Activated CD8-positive, alpha-beta T cell treated with anti-CD3 and anti-CD28 coated beads, Interleukin-2, amount 10 ng/mL, durations not matched to agents 7 days and 5 days (primary cell): ENCODE measurements around the gene DRC7. TPM values are rescaled to one million over a fixed set of nuclear protein-coding genes. Genes with fewer than 3 reads are reported as not detected.
A peak's percentile ranks its signal among the peaks of the same experiment; 100 is the strongest.

ENCODE experiments used
- ATAC-seq: fragments of 150-1000 bp; cut with Tn5 transposase; one replicate; pipeline ENCODE4 v1.10.0; 2021; ENCODE audit warnings: moderate library complexity
- CTCF ChIA-PET: fragments of 350-600 bp; sonication (Branson Sonifier 250); formaldehyde crosslinking; loops from one replicate; lab custom pipeline; 2021; ENCODE audit warnings: antibody characterized with exemption; lab: Charles Lee
- POLR2A ChIA-PET: fragments of 350-600 bp; sonication (Branson Sonifier 250); formaldehyde crosslinking; loops from one replicate; lab custom pipeline; 2021; ENCODE audit warnings: antibody characterized with exemption; lab: Charles Lee
- DNase-seq: peaks from one replicate; pipeline ENCODE4 v3.0.0-alpha.2; 2020
- H3K27ac Mint-ChIP-seq: one replicate; pipeline ENCODE4 v1.8.0; 2021; ENCODE audit warnings: mild to moderate bottlenecking, mixed read lengths
- H3K27me3 Mint-ChIP-seq: one replicate; pipeline ENCODE4 v1.8.0; 2021; ENCODE audit warnings: low read depth, mixed read lengths
- H3K36me3 Mint-ChIP-seq: one replicate; pipeline ENCODE4 v1.8.0; 2021; ENCODE audit warnings: low read depth, mixed read lengths
- H3K4me1 Mint-ChIP-seq: one replicate; pipeline ENCODE4 v1.8.0; 2021; ENCODE audit warnings: low read depth, mixed read lengths
- H3K4me3 Mint-ChIP-seq: one replicate; pipeline ENCODE4 v1.8.0; 2021; ENCODE audit warnings: mild to moderate bottlenecking, mixed read lengths
- H3K9me3 Mint-ChIP-seq: one replicate; pipeline ENCODE4 v1.8.0; 2022; ENCODE audit warnings: mixed read lengths; ENCODE audit not compliant: insufficient read depth
- total RNA-seq, 2 experiments: library from RNA; stranded (reverse); gene quantifications; one replicate each; pipeline ENCODE4 v1.2.3, GENCODE V29; 2021

The DRC7 gene
- total RNA-seq, 2 experiments from 2014 or later: 0.55 to 0.66 TPM

DNA sequence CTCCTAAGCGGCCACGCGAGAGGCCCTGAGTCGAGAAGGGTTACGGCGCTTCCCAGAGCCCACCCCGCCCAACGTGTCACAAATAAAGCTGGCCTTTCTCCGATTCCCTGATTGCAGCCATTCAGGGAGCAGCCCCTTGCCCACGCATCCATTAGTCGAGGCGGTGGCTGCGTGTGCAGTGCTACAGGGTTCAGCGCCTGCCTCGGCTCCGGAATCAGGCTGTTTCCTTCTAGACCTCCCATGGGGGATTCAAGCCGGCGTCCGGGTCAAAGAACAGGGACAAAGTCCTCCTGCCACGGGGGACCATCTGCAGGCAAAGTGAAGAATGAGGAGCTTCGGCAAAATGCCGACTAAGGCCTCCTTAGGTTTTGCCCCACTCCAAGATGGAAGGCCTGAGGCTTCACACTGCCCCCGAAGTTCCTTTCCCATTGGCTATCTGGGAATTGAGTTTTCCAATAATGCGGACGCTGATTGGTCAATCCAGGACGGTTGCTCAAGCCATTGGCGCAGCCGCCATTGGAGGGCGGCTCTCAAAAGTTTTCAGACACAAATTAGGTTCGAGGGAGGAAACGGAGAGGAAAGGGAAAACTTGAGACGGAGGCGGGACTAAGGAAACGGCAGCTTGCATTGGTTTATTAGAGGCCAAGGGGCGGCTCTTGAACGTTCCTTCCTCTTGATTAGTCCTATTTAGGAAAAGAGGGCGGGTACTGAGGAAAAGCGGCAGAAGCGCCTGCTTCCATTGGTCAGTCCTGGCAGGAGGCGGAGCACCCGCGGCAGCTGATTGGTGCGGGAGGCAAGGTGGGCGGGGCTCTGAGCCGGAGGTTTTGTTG lies 40.5 kb downstream of the DRC7 start:
- Mint-ChIP-seq H3K36me3 (peaks cover 17% of the 10 kb centered on the region), H3K9me3 (peaks cover 5% of the 10 kb centered on the region), H3K4me3 (peak overlapping the region; percentile 90), H3K27me3 (no peaks in the 10 kb centered on the region), H3K27ac (peak overlapping the region; percentile 94), H3K4me1 (peaks cover 33% of the 10 kb centered on the region)
- DNase-seq (peak; percentile 99), ATAC-seq (peak; percentile 92)
- CTCF ChIA-PET: interaction anchor here (0.9 to 3.4 kb wide), 12 partner anchors 22 to 273 kb away, joined by 3 to 26 read pairs (median 4); partner anchors contain the start of gene POLR2C
- POLR2A ChIA-PET: interaction anchor here (0.7 to 1.7 kb wide), 13 partner anchors 9 to 515 kb away, joined by 3 to 6 read pairs (median 3); partner anchors contain the start of genes ADGRG5 and CFAP20

DNA sequence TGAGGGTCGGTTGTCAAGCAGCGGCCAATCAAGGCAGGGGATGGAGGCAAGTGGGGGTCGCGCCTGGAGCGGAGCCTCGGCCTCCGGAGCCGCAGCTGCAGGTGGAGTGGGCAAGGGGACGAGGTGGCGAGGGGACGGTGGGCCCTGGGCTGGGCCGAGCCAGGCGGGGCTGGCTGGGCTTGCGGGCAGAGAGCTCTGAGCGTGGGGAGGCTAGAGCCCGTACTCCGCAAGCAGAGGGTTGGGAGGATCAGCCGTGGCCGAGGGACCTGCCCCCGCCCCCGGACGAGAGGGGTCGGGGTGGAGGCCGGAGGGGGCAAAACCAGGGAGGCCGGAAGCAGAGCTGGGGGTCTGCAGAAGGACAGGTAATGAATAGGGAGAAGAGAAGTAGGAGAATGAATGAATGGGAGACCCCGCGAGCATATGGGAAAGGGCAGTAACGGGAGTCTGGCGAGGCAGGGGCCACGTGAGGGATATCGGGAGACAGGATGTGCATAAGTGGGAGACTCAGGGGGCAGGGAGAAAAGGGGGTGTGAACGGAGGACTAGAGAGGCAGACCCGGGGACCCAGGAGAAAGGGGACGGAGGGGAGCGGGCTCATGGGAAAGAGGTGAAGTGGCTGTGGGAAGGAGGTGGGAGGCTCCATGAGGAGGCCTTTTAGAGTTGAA lies 41.3 kb downstream of the DRC7 start, which contains the start of gene KATNB1:
Gene KATNB1, plus strand, starts transcription at position 16 of the 664 bp plus-strand sequence. CDS start 1,474 bp downstream, outside the sequence.
- ChIA-PET POLR2A (interaction anchor here (0.5 to 1.7 kb wide), 16 partner anchors 10 to 883 kb away, joined by 3 to 6 read pairs (median 3); partner anchors contain the start of genes ADGRG5 and CFAP20), CTCF (interaction anchor here (0.9 to 3.4 kb wide), 19 partner anchors 9 to 274 kb away, joined by 3 to 26 read pairs (median 3); partner anchors contain the start of gene POLR2C)
- no peak for ATAC-seq
- peaks cover 17% of the 10 kb centered on the region for H3K36me3 Mint-ChIP-seq
- peak within 1 kb of the TSS; percentile 94 for H3K27ac Mint-ChIP-seq
- H3K9me3 Mint-ChIP-seq: peaks cover 5% of the 10 kb centered on the region
- no peaks in the 10 kb centered on the region for H3K27me3 Mint-ChIP-seq
- peak; percentile 31 for DNase-seq
- peaks cover 33% of the 10 kb centered on the region for H3K4me1 Mint-ChIP-seq
- H3K4me3 Mint-ChIP-seq: peak within 1 kb of the TSS; percentile 90

DNA sequence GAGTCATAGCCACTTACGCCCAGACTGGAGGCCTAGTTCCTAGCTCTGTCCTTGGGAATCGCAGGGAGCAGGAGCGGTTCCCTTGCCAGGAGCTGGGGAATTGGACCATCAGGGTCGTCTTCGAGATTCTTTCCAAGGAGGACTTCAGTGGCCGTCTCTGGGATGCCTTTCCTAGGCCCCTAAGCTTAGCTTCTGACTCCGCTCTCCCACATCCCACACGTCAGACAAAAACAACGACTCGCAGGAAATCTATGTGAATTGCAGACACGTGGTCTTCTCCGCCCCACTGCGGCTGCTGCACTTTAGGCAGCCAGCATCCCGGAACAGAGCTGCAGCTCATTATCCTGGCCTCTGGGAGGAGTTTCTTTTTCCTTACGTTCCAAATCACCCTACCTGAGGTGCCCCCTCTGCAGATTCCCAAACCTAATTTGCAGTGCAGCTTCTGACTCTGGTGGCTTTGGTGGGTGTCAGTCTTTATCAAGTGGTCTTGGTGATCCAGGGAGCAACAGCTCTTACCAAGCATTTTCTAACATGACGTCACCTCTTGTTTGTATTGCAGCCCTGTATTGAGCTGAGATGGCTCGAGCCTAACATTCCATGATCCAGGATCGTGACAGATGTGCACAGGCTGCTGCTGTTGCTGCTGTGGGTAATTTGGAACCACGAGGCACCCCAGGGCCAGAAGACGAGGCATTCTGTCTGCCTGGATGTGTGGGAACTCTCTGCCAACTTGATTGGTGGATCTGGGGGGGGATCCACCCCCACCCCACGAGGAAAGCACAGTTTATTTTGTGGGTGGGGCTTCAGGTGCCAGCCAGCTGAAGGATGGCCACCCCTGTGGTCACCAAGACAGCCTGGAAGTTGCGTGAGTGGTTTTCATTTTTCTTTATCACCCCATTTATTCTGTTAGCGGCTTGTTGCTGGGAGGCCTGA lies 42.1 kb downstream of the DRC7 start:
- DNase-seq (peak; percentile 68), ATAC-seq (no peak)
- ChIA-PET CTCF (interaction anchor here (1.1 to 3.4 kb wide), 17 partner anchors 8 to 275 kb away, joined by 3 to 26 read pairs (median 3); partner anchors contain the start of gene POLR2C), POLR2A (interaction anchor here (0.5 to 1.7 kb wide), 8 partner anchors 9 to 882 kb away, joined by 3 to 6 read pairs (median 3); partner anchors contain the start of gene CFAP20)
- H3K27ac Mint-ChIP-seq: peak overlapping the region; percentile 94
- H3K4me3 Mint-ChIP-seq: peak overlapping the region; percentile 90
- H3K4me1 Mint-ChIP-seq: peaks cover 33% of the 10 kb centered on the region
- no peaks in the 10 kb centered on the region for H3K27me3 Mint-ChIP-seq
- peaks cover 5% of the 10 kb centered on the region for H3K9me3 Mint-ChIP-seq
- peaks cover 18% of the 10 kb centered on the region for H3K36me3 Mint-ChIP-seq

DNA sequence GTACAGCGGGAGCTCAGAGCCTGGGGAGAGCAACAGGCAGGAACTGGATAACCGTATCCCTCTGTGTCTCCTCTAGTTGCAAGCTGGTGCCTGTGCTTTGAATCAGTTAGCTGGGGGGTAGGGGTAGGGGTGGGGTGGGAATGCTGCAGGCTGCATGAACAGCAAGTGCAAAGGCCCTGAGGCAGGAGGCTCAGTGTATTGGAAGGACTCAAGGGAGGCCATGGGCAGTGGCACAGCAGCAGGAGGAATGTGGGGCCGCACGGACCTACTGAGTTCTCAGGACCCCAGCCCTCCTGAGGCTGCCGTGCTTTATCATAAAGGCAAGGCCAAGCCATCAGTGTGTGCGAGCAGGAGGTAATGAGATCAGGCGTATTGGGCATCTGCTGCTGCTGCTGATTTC lies 44.2 kb downstream of the DRC7 start:
- peaks cover 29% of the 10 kb centered on the region for H3K4me1 Mint-ChIP-seq
- ChIA-PET CTCF (no interaction called here), POLR2A (no interaction called here)
- H3K27me3 Mint-ChIP-seq: no peaks in the 10 kb centered on the region
- DNase-seq (no peak), ATAC-seq (no peak)
- H3K9me3 Mint-ChIP-seq: no peaks in the 10 kb centered on the region
- H3K27ac Mint-ChIP-seq: no peak overlapping the region
- H3K4me3 Mint-ChIP-seq: no peak overlapping the region
- H3K36me3 Mint-ChIP-seq: peaks cover 12% of the 10 kb centered on the region

DNA sequence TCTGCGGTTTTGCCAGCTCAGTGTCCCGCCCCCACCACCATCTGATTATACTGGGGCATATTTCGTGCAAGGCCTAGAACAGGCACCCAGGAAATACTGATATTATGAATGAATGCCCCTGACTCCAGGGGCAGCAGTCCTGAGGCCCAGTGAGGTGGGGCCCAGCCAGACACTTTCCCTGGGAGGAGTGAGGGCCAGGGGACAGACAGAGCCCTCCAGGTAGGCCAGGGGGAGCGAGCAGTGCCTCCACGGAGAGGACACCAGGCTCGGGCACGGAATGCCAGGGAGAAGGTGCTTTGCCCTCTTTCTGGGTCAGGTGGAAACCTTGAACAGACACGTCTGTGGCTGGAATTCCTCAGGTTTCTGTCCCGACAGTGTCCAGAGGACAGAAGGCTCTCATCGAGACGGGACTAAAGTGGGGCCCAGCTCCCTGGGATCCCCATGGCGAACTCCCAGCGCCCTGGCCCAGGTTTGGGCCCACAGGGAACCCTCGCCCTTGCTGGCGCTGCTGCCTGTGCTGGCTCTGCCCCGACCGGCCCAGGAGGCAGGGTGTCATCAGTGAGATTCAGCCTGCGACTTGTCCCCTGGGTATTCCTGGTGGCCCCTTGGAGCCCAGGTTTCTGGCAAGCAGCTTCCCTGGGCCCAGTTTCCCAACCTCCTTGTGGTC lies 45.3 kb downstream of the DRC7 start:
- DNase-seq (no peak), ATAC-seq (no peak)
- Mint-ChIP-seq H3K9me3 (no peaks in the 10 kb centered on the region), H3K36me3 (peaks cover 12% of the 10 kb centered on the region), H3K27ac (no peak overlapping the region), H3K4me3 (no peak overlapping the region), H3K27me3 (no peaks in the 10 kb centered on the region), H3K4me1 (peaks cover 23% of the 10 kb centered on the region)
- ChIA-PET POLR2A (no interaction called here), CTCF (no interaction called here)

DNA sequence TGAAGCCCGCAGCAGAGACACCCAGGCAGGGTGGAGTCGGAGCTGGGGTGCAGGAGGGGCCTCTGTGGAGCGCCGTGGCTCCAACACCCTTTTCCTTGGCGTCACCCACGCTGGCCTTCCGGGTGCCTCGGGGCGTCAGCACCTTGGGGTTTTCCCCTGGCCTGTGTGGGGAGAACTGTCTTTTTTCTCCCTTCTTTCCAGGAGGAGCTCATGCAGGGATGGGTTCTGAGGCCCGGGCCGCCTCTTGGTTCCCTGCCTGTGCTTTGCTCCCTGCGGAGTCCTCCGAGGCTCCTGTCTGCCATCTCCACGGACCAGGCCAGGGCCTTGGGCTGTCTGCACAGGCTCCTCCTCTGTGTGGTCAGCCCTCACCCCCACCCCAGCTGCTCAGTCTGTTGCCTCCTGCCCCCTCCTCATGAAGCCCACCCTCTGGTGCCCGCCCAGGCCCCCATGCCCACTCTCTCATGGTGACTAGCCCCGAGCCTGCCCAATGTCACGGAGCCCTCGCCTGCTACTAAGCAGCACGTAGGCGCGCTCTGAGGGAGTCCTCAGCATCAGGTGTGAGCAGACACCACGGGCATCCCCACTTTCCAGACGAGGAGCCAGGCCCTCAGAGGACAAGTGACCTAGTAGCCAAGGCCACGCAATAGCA lies 45.9 kb downstream of the DRC7 start:
- H3K27me3 Mint-ChIP-seq: no peaks in the 10 kb centered on the region
- no peak for DNase-seq
- peaks cover 22% of the 10 kb centered on the region for H3K4me1 Mint-ChIP-seq
- peaks cover 12% of the 10 kb centered on the region for H3K36me3 Mint-ChIP-seq
- H3K9me3 Mint-ChIP-seq: no peaks in the 10 kb centered on the region
- CTCF ChIA-PET: interaction anchor here (2.3 kb wide), 1 partner anchor 164 kb away, joined by 9 read pairs; no protein-coding TSS in a partner anchor
- no peak overlapping the region for H3K27ac Mint-ChIP-seq
- no peak overlapping the region for H3K4me3 Mint-ChIP-seq
- no peak for ATAC-seq
- POLR2A ChIA-PET: no interaction called here

DNA sequence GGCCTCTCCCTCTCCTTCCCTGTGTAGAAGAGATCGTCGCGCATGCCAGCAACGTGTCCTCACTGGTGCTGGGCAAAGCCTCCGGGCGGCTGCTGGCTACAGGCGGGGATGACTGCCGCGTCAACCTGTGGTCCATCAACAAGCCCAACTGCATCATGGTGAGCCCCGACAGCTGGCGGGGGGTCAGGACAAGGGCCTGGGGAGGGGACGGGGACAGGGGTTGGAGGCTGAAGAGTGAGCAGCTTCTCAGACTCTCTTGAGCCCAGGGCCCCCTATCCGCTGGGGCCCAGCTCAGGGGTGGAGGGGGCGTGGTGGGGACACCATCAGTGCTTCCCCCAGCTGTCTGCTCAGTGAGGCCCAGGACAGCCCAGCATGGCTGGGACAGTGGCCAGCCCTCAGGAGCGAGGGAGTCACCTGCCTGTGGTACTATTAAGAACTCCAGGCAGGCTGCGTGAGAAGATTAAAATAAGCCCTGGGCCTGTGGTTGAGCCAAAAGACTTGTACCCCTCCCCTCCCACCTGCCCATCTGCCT lies 47.1 kb downstream of the DRC7 start:
- Mint-ChIP-seq H3K4me1 (peaks cover 13% of the 10 kb centered on the region), H3K27me3 (no peaks in the 10 kb centered on the region), H3K36me3 (peaks cover 12% of the 10 kb centered on the region), H3K27ac (no peak overlapping the region), H3K9me3 (no peaks in the 10 kb centered on the region), H3K4me3 (no peak overlapping the region)
- ChIA-PET CTCF (interaction anchor here (1.4 to 2.3 kb wide), 2 partner anchors 15 to 165 kb away, joined by 5 to 9 read pairs; no protein-coding TSS in a partner anchor), POLR2A (no interaction called here)
- DNase-seq (no peak), ATAC-seq (no peak)

DNA sequence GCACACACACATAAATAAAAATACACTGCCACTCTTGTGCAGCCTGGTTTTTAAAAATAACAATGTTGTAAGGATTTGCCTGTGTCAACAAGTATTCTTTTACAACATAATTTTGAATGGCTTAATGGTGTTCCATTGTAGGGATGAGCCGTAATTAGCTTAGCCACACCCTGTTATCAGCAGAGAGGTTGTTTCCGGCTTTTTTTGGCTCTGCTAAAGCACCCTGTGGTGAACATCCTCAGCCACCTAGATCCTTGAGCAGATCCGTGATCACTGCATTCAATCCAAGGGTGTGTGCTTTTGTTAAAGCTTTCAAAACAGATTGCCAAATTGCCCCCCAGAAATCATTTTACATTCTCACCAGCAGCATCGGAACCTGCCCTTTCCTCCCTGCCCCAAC lies 47.9 kb downstream of the DRC7 start:
- H3K4me3 Mint-ChIP-seq: no peak overlapping the region
- DNase-seq (no peak), ATAC-seq (no peak)
- ChIA-PET POLR2A (no interaction called here), CTCF (interaction anchor here (1.4 to 2.3 kb wide), 2 partner anchors 15 to 166 kb away, joined by 5 to 9 read pairs; no protein-coding TSS in a partner anchor)
- H3K9me3 Mint-ChIP-seq: no peaks in the 10 kb centered on the region
- peaks cover 4% of the 10 kb centered on the region for H3K4me1 Mint-ChIP-seq
- H3K36me3 Mint-ChIP-seq: peaks cover 9% of the 10 kb centered on the region
- no peaks in the 10 kb centered on the region for H3K27me3 Mint-ChIP-seq
- peak overlapping the region; percentile 25 for H3K27ac Mint-ChIP-seq

DNA sequence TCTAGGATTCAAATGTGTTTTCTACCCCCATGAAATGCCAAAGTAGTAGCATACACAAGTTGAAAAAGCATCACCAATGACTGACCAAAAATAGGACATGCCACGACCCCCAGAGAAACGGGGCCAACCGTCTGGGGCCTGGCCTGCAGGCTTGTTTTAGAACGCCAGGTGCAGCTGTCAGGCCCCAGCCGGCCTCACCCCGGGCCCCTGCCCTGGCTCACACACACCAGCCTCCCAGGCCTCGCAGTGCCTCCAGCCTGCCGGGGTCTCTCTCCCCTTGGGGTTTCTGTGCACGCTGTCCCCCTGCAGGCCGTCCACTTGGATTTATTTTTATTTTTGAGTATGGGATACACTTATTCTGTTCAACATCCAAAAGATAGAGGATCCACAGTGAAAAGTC lies 48.9 kb downstream of the DRC7 start:
- peaks cover 5% of the 10 kb centered on the region for H3K36me3 Mint-ChIP-seq
- DNase-seq (no peak), ATAC-seq (no peak)
- no peak overlapping the region for H3K27ac Mint-ChIP-seq
- POLR2A ChIA-PET: interaction anchor here (0.5 kb wide), 1 partner anchor 345 kb away, joined by 5 read pairs; no protein-coding TSS in a partner anchor
- no peaks in the 10 kb centered on the region for H3K27me3 Mint-ChIP-seq
- CTCF ChIA-PET: no interaction called here
- H3K4me1 Mint-ChIP-seq: no peaks in the 10 kb centered on the region
- no peaks in the 10 kb centered on the region for H3K9me3 Mint-ChIP-seq
- no peak overlapping the region for H3K4me3 Mint-ChIP-seq
